ENCODE measurements around the gene GABPB1.
A peak's percentile ranks its signal among the peaks of the same experiment; 100 is the strongest.

Gene GABPB1

DNA sequence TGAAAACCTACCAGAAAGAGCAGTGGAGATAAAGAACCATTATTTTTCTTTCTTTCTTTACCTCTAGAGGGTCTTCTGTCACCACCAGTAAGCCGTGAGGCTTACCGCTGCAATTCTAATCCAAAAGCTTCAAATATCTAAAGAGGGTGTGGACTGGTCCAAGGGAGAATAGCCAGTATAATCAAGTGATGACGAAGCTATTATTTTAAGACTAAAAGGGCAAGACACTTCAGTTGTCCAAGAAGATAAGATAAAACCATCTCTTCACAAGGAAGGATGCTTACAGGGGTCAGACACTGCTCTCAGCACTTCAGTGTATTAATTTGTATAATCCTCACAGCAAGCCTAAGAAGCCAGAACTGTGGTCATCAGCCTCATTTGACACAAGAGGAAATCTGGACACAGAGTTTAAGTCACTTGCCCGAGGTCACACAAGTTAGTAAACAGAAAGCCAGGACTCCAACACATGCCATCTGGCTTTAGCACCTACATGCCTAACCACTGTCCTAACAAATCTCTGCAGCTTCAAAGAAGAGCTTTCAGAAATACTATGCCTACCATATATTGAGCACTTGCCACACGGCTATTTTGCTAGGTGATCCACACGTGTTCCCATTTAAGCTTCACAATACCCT lies 104.1 kb downstream of the GABPB1 start:
- no peak overlapping the region for H3K27ac ChIP-seq (ENCODE audit: low read length)
- H3K27me3 ChIP-seq (ENCODE audit: low read depth, low read length), result peaks cover 17% of the 10 kb centered on the region; the same call in 1 of the 2 replicates
- no peak overlapping the region for H3K9ac ChIP-seq (ENCODE audit: low read length)
- H3K4me3 ChIP-seq (ENCODE audit: low read length), result no peak overlapping the region
- H3K36me3 ChIP-seq (replicated peaks; ENCODE audit: low read depth, low read length), result no peaks in the 10 kb centered on the region
- no peaks in the 10 kb centered on the region; the same call in 1 of the 2 replicates for H3K4me1 ChIP-seq (ENCODE audit: low read length)
- no peaks in the 10 kb centered on the region for H3K79me2 ChIP-seq (ENCODE audit: low read length)
- H3K4me2 ChIP-seq (ENCODE audit: low read length), result no peak overlapping the region
- no peaks in the 10 kb centered on the region for H3K9me3 ChIP-seq (ENCODE audit: insufficient read depth, low read length)
- TF ChIP-seq, protein P1, sequence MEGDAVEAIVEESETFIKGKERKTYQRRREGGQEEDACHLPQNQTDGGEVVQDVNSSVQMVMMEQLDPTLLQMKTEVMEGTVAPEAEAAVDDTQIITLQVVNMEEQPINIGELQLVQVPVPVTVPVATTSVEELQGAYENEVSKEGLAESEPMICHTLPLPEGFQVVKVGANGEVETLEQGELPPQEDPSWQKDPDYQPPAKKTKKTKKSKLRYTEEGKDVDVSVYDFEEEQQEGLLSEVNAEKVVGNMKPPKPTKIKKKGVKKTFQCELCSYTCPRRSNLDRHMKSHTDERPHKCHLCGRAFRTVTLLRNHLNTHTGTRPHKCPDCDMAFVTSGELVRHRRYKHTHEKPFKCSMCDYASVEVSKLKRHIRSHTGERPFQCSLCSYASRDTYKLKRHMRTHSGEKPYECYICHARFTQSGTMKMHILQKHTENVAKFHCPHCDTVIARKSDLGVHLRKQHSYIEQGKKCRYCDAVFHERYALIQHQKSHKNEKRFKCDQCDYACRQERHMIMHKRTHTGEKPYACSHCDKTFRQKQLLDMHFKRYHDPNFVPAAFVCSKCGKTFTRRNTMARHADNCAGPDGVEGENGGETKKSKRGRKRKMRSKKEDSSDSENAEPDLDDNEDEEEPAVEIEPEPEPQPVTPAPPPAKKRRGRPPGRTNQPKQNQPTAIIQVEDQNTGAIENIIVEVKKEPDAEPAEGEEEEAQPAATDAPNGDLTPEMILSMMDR (IDR thresholded peaks at IDR 0.05; ENCODE audit: low read depth, low read length), result no peak
- TF ChIP-seq EZH2phosphoT487 (IDR thresholded peaks at IDR 0.05; ENCODE audit: low read depth), result no peak
- no peaks in the 10 kb centered on the region for H4K20me1 ChIP-seq (ENCODE audit: insufficient read depth, low read length)
- H2AFZ ChIP-seq (ENCODE audit: low read depth, low read length), result no peak overlapping the region

DNA sequence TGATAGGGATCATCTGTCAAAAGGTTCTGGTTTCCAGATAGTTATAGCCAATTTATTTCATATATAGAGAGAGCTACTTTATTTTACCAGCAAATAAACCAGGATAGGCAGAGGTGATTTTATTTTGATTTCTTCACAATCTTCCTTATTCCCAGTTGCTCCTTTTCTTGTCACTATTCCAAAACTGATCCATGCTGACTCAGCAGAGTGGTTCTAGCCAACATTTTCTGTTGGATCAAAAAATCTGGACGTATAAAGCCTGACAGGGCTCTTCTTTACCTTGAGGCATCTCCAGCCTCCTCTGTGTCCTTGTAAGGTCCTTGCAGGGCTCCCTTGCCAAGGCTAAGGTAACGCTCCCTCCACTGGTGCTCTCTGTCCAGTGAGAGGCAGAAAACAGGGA lies 105.3 kb downstream of the GABPB1 start:
- no peaks in the 10 kb centered on the region; the same call in 1 of the 2 replicates for H3K4me1 ChIP-seq (ENCODE audit: low read length)

DNA sequence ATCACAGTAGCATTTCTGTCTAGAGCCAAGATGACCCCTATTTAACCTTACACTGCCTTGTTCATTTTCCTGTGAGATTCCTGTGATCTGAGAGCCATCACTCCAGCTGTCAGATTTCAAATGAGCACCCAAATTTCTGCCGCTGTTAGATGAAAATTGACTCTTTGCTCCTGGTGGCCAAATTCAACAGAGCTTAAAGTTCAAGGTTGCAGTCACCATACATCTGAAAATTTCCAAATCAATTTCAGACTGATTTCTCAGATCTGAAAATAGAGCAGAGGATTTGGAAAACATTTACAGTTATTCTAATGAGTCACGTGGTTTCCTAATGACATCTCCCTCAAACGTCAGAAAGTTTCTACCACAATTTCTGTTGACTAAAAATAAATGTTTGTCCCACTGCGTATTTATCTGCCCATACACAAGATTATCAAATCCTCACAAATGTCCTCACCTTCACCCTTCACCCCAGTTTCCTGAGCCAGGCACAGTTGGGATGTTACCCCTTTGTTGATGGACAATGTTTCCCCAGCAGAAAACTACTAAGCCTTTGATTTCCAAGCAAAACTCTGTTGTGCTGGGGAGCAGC lies 105.9 kb downstream of the GABPB1 start:
- no peak overlapping the region for H3K9ac ChIP-seq (ENCODE audit: low read length)
- H3K79me2 ChIP-seq (ENCODE audit: low read length), result no peaks in the 10 kb centered on the region
- H3K9me3 ChIP-seq (ENCODE audit: insufficient read depth, low read length), result no peaks in the 10 kb centered on the region
- no peak overlapping the region for H3K4me2 ChIP-seq (ENCODE audit: low read length)
- peaks cover 17% of the 10 kb centered on the region; the same call in 1 of the 2 replicates for H3K27me3 ChIP-seq (ENCODE audit: low read depth, low read length)
- no peaks in the 10 kb centered on the region; the same call in 1 of the 2 replicates for H3K4me1 ChIP-seq (ENCODE audit: low read length)
- no peaks in the 10 kb centered on the region for H3K36me3 ChIP-seq (replicated peaks; ENCODE audit: low read depth, low read length)
- H3K4me3 ChIP-seq (ENCODE audit: low read length), result no peak overlapping the region
- TF ChIP-seq, protein P1 (IDR thresholded peaks at IDR 0.05; ENCODE audit: low read depth, low read length), result no peak
- TF ChIP-seq EZH2phosphoT487 (IDR thresholded peaks at IDR 0.05; ENCODE audit: low read depth), result no peak
- no peak overlapping the region for H2AFZ ChIP-seq (ENCODE audit: low read depth, low read length)
- H3K27ac ChIP-seq (ENCODE audit: low read length), result no peak overlapping the region
- no peaks in the 10 kb centered on the region for H4K20me1 ChIP-seq (ENCODE audit: insufficient read depth, low read length)

More for the DNA sequence above, 105.3 kb downstream of the GABPB1 start:
- Histone ChIP-seq H4K20me1 (ENCODE audit: insufficient read depth, low read length) (no peaks in the 10 kb centered on the region), H3K4me2 (ENCODE audit: low read length) (no peak overlapping the region), H3K36me3 (replicated peaks; ENCODE audit: low read depth, low read length) (no peaks in the 10 kb centered on the region), H3K27me3 (ENCODE audit: low read depth, low read length) (peaks cover 17% of the 10 kb centered on the region; the same call in 1 of the 2 replicates), H3K9me3 (ENCODE audit: insufficient read depth, low read length) (no peaks in the 10 kb centered on the region), H3K9ac (ENCODE audit: low read length) (no peak overlapping the region), H3K79me2 (ENCODE audit: low read length) (no peaks in the 10 kb centered on the region), H2AFZ (ENCODE audit: low read depth, low read length) (no peak overlapping the region), H3K4me3 (ENCODE audit: low read length) (no peak overlapping the region), H3K27ac (ENCODE audit: low read length) (no peak overlapping the region)
- TF ChIP-seq EZH2phosphoT487 (IDR thresholded peaks at IDR 0.05; ENCODE audit: low read depth), result no peak
- TF ChIP-seq, protein P1 (IDR thresholded peaks at IDR 0.05; ENCODE audit: low read depth, low read length), result no peak

DNA sequence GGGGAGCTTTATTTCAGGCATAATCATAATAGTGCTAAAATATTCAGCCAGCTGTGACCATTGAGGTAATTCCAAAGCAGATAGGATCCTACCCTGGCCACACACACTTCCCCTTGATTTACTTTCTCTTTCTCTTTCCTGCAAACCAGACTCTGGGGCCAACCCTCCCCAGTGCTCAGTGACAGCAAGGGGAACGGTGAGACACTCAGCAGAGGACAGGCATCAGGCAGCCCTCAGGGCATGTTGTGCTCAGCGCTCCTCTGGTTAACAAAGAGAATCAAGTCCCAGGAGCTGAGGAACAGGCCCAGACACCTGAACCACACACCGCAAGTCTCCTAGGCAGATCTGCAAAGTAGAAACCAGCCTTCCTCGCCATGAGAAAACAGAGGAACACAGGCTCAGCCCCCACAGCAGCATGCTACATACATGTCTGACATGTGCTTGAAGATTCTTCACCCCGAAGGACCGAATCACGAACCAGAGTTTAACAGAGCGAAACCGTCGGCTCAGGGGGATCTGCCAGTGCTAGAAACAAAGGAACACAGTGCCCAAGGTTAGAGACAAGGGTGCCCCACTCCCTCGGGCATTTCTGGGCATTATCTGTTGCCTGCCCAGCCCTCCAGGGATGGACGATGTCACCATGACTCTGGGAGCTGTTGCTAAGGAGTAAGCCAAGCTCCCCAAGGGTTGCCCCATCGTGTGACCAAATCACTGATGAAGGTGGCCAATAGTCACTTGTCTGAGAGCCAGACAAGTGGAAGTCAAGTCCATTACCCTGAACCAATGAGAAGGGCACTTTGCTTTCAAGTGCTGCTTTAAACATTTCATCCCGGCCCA lies 107.0 kb downstream of the GABPB1 start:
- Histone ChIP-seq H3K27me3 (ENCODE audit: low read depth, low read length) (peaks cover 14% of the 10 kb centered on the region; the same call in 1 of the 2 replicates), H3K79me2 (ENCODE audit: low read length) (no peaks in the 10 kb centered on the region), H2AFZ (ENCODE audit: low read depth, low read length) (no peak overlapping the region), H3K4me2 (ENCODE audit: low read length) (0 out of 2 replicates have a peak overlapping the region, but pooled peaks have one; percentile 12), H3K4me3 (ENCODE audit: low read length) (no peak overlapping the region), H3K36me3 (replicated peaks; ENCODE audit: low read depth, low read length) (no peaks in the 10 kb centered on the region), H3K27ac (ENCODE audit: low read length) (no peak overlapping the region), H4K20me1 (ENCODE audit: insufficient read depth, low read length) (no peaks in the 10 kb centered on the region), H3K9me3 (ENCODE audit: insufficient read depth, low read length) (no peaks in the 10 kb centered on the region), H3K9ac (ENCODE audit: low read length) (no peak overlapping the region), H3K4me1 (ENCODE audit: low read length) (no peaks in the 10 kb centered on the region; the same call in 1 of the 2 replicates)
- TF ChIP-seq EZH2phosphoT487 (IDR thresholded peaks at IDR 0.05; ENCODE audit: low read depth), result no peak
- TF ChIP-seq, protein P1 (IDR thresholded peaks at IDR 0.05; ENCODE audit: low read depth, low read length), result no peak

All from OCI-LY3 (cell line).